Measurements from ENCODE around the gene GLI3. TPM values are rescaled to one million over a fixed set of nuclear protein-coding genes. Genes with fewer than 3 reads are reported as not detected.

The GLI3 gene
- total and polyA plus RNA-seq, 2 donors from 2014 or later: 0.92 to 11.1 TPM

DNA sequence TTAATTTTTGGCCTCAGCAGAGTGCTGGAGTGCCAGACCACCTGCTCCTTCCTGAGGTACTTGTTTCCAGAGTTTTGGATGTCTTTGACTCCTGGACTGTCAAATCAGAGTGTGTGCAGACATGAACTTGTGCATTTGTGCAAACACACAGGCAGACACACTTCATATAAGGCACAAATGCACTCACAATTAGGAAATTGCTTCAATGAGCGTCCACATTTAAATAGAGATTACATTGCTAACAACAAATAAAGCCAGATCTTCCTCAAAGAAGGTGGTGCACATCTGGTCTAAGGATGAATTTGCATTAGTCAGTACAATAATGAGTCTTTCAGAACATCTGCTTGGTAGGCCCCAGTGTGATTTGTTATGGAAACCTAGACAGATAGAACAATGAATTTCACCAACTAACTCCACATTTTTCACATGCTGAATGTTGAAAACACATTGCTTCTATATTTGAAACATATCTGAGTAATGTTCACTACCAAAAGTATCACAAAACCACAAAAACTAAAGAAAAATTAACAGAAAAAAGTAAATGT lies 267.4 kb downstream of the GLI3 start:
- intact Hi-C loops (cut with DNase I): loop anchor here (10.0 kb wide), 1 partner anchor 865 kb away; no protein-coding TSS in a partner anchor
- H3K9ac ChIP-seq (ENCODE audit: low read length in 3 of 3): no peak overlapping the region
- H3K36me3 ChIP-seq (ENCODE audit: control insufficient read depth in 2 of 3, insufficient read depth in 3 of 3, low read length in 3 of 3): peaks cover 0 to 8% (median 2%) of the 10 kb centered on the region in 3 donors
- no peak for TF ChIP-seq CTCF (IDR thresholded peaks at IDR 0.05; ENCODE audit: borderline replicate concordance, extremely low read depth, insufficient read depth)
- no peak for FAIRE-seq
- no peak for DNase-seq
- no peaks in the 10 kb centered on the region for H3K27me3 ChIP-seq (ENCODE audit: control insufficient read depth, insufficient read depth, low read length)
- no peaks in the 10 kb centered on the region for H3K4me1 ChIP-seq (ENCODE audit: control insufficient read depth in 2 of 3, insufficient read depth in 2 of 3, low read depth in 1 of 3, low read length in 3 of 3)
- no peak overlapping the region for H3K27ac ChIP-seq (ENCODE audit: low read depth in 2 of 2, low read length in 2 of 2)
- H3K4me3 ChIP-seq (ENCODE audit: low read length in 3 of 3): no peak overlapping the region
- H3K9me3 ChIP-seq (ENCODE audit: control insufficient read depth in 2 of 3, insufficient read depth in 1 of 3, low read length in 3 of 3): no peaks in the 10 kb centered on the region

- Histone ChIP-seq H3K9me3 (ENCODE audit: control insufficient read depth in 2 of 3, insufficient read depth in 1 of 3, low read length in 3 of 3) (no peaks in the 10 kb centered on the region), H3K4me1 (ENCODE audit: control insufficient read depth in 2 of 3, insufficient read depth in 2 of 3, low read depth in 1 of 3, low read length in 3 of 3) (no peaks in the 10 kb centered on the region), H3K9ac (ENCODE audit: low read length in 3 of 3) (no peak overlapping the region), H3K36me3 (ENCODE audit: control insufficient read depth in 2 of 3, insufficient read depth in 3 of 3, low read length in 3 of 3) (peaks cover 0 to 11% (median 2%) of the 10 kb centered on the region in 3 donors), H3K4me3 (ENCODE audit: low read length in 3 of 3) (no peak overlapping the region), H3K27me3 (ENCODE audit: control insufficient read depth, insufficient read depth, low read length) (no peaks in the 10 kb centered on the region), H3K27ac (ENCODE audit: low read depth in 2 of 2, low read length in 2 of 2) (no peak overlapping the region)
- no peak for TF ChIP-seq CTCF (IDR thresholded peaks at IDR 0.05; ENCODE audit: borderline replicate concordance, extremely low read depth, insufficient read depth)
- DNase-seq: no peak
- intact Hi-C loops (cut with DNase I): no loop called here
- no peak for FAIRE-seq
Observed at GRCh38 chr7:41967156-41967555, 269.9 kb downstream of the GLI3 start.

DNA sequence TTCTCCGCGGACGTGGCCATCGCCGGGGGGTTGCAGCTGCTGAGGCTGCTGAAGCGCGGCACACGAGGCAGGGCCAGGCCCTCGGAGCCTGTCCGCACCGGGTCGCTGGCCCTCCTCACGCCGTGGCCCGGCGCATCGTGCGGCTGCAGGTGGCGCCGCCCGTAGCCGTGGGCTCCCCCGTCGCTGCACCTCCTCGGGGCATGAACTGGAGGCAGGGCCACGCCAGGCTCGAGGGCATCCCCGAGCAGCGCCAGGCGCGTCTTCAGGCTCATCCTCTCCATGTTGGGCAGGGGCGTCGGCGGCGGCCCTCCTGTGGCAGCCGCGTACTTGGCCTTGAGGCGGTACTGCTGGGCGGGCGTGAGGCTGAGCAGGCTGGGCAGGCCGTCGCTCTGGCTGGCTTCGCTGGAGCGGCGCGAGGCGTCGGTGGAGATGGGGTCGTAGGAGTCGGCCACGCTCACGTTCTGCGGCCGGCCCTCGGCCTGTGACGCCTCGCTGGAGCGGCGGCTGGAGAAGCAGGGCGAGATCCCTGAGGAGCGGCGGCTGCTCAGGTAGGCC lies 271.0 kb downstream of the GLI3 start:
- Histone ChIP-seq H3K27me3 (ENCODE audit: control insufficient read depth, insufficient read depth, low read length) (no peaks in the 10 kb centered on the region), H3K9me3 (ENCODE audit: control insufficient read depth in 2 of 3, insufficient read depth in 1 of 3, low read length in 3 of 3) (no peaks in the 10 kb centered on the region), H3K36me3 (ENCODE audit: control insufficient read depth in 2 of 3, insufficient read depth in 3 of 3, low read length in 3 of 3) (peaks cover 0 to 11% (median 2%) of the 10 kb centered on the region in 3 donors), H3K4me3 (ENCODE audit: low read length in 3 of 3) (no peak overlapping the region), H3K9ac (ENCODE audit: low read length in 3 of 3) (no peak overlapping the region), H3K27ac (ENCODE audit: low read depth in 2 of 2, low read length in 2 of 2) (no peak overlapping the region), H3K4me1 (ENCODE audit: control insufficient read depth in 2 of 3, insufficient read depth in 2 of 3, low read depth in 1 of 3, low read length in 3 of 3) (no peaks in the 10 kb centered on the region)
- DNase-seq (no peak), FAIRE-seq (no peak)
- no peak for TF ChIP-seq CTCF (IDR thresholded peaks at IDR 0.05; ENCODE audit: borderline replicate concordance, extremely low read depth, insufficient read depth)
- intact Hi-C loops (cut with DNase I): no loop called here

All from kidney (tissue), 14 donors.